Body of pancreas (tissue), 4 donors: ENCODE measurements around the gene KCTD5. TPM values are rescaled to one million over a fixed set of nuclear protein-coding genes. Genes with fewer than 3 reads are reported as not detected.

Experiments used
- ATAC-seq: fragments of 150-250 bp; one replicate; pipeline ENCODE4 v1.9.1; 2016
- DNase-seq, 4 donors: peaks; one replicate each; pipeline ENCODE4 v3.0.0-alpha.2; 2019
- H3K27ac ChIP-seq, 4 donors: fragments of 200-600 bp; sonication (generic); 1 replicate in 3 of 4; 2 replicates in 1 of 4; pipeline versions ENCODE4 v1.5.1 to v1.6.1; 2016 to 2019; ENCODE audit warnings: mild to moderate bottlenecking in 1 of 4, mixed read lengths in 1 of 4, moderate library complexity in 1 of 4
- H3K27me3 ChIP-seq, 2 donors: fragments of 200-600 bp; sonication (generic); one replicate each; pipeline ENCODE4 v1.6.0; 2016; ENCODE audit warnings: mild to moderate bottlenecking in 1 of 2
- H3K36me3 ChIP-seq, 2 donors: fragments of 200-600 bp; sonication (generic); replicated peaks in 1 of 2; 2 replicates each; pipeline ENCODE4 v1.5.1; 2016; ENCODE audit warnings: low read depth in 2 of 2; ENCODE audit not compliant: insufficient read depth in 1 of 2
- H3K4me1 ChIP-seq: fragments of 200-600 bp; sonication (generic); one replicate; pipeline ENCODE4 v1.6.0; 2016
- H3K4me3 ChIP-seq, 2 donors: fragments of 200-600 bp; sonication (generic); 1 replicate in 1 of 2; 2 replicates in 1 of 2; pipeline ENCODE4 v1.5.1; 2016 to 2019
- H3K9me3 ChIP-seq, 3 donors: fragments of 200-600 bp; sonication (generic); 1 replicate in 2 of 3; 2 replicates in 1 of 3; pipeline ENCODE4 v1.5.1; 2016
- CTCF ChIP-seq, 7 experiments: fragments of 450-650 bp in 4 of 7; fragments of 200-600 bp in 3 of 7; sonication (generic) in 3 of 7; IDR thresholded peaks; one replicate each; pipeline ENCODE4 v1.5.1; 2016 to 2019; ENCODE audit warnings: antibody characterized with exemption in 7 of 7
- POLR2A ChIP-seq, 3 donors: fragments of 450-650 bp; IDR thresholded peaks; one replicate each; pipeline ENCODE4 v1.6.1; 2016; ENCODE audit warnings: antibody characterized with exemption in 3 of 3, mild to moderate bottlenecking in 2 of 3
- WGBS, 2 donors: methylation state at CpG; one replicate each; pipeline ENCODE4 v1.1.5; 2017; 5-methylcytosine and 5-hydroxymethylcytosine counted together
- intact Hi-C: fragments of 100-400 bp; cut with DNase I; formaldehyde crosslinking; loops from one replicate; pipeline ENCODE4 v1.15.1; 2023
- total RNA-seq, 2 donors: library from RNA; depleted of rRNA; stranded (reverse); fragments of >200 nt; gene quantifications; one replicate each; pipeline ENCODE4 v1.1.0, GENCODE V29; 2016

Gene KCTD5
- total RNA-seq, 2 donors from 2014 or later, result 6.2 to 7.3 TPM

- TF ChIP-seq POLR2A (IDR thresholded peaks at IDR 0.05) (no peak), CTCF (IDR thresholded peaks at IDR 0.05) (no peak)
- WGBS, 2 donors, result 86 to 87% methylated on average over 3 to 8 of the region's 12 CpGs
- ATAC-seq (no peak), DNase-seq (no peak)
- Histone ChIP-seq H3K4me3 (no peak overlapping the region), H3K9me3 (no peaks in the 10 kb centered on the region), H3K27ac (no peak overlapping the region), H3K4me1 (no peaks in the 10 kb centered on the region), H3K27me3 (no peaks in the 10 kb centered on the region), H3K36me3 (no peaks in the 10 kb centered on the region)
- intact Hi-C loops, result no loop called here
These were observed 60.1 kb downstream of the KCTD5 start for GRCh38 chr16:2742323-2743006.

- H3K9me3 ChIP-seq, result no peaks in the 10 kb centered on the region
- H3K27ac ChIP-seq, result no peak overlapping the region
- no peak for TF ChIP-seq CTCF (IDR thresholded peaks at IDR 0.05)
- H3K36me3 ChIP-seq, result no peaks in the 10 kb centered on the region
- intact Hi-C loops, result no loop called here
- H3K27me3 ChIP-seq, result no peaks in the 10 kb centered on the region
- no peak overlapping the region for H3K4me3 ChIP-seq
- 84 to 87% methylated on average over 18 to 19 of the region's 19 CpGs for WGBS, 2 donors
- DNase-seq (no peak), ATAC-seq (no peak)
- H3K4me1 ChIP-seq, result peaks cover 1% of the 10 kb centered on the region
These were observed 60.9 kb downstream of the KCTD5 start for GRCh38 chr16:2743007-2743810.

- WGBS, 2 donors, result 88 to 89% methylated on average over 6 of the region's 6 CpGs
- no peak for TF ChIP-seq CTCF (IDR thresholded peaks at IDR 0.05)
- TF ChIP-seq POLR2A (IDR thresholded peaks at IDR 0.05), result no peak
- DNase-seq, result no peak
- intact Hi-C loops, result no loop called here
- Histone ChIP-seq H3K27me3 (no peaks in the 10 kb centered on the region), H3K4me1 (peaks cover 13% of the 10 kb centered on the region), H3K27ac (no peak overlapping the region), H3K4me3 (no peak overlapping the region), H3K9me3 (no peaks in the 10 kb centered on the region), H3K36me3 (no peaks in the 10 kb centered on the region)
- ATAC-seq, result no peak
These were observed 62.4 kb downstream of the KCTD5 start for GRCh38 chr16:2744711-2745110.

- ATAC-seq, result no peak
- TF ChIP-seq POLR2A (IDR thresholded peaks at IDR 0.05) (no peak), CTCF (IDR thresholded peaks at IDR 0.05) (no peak)
- no peaks in the 10 kb centered on the region for H3K9me3 ChIP-seq
- DNase-seq, result no peak
- H3K36me3 ChIP-seq, result no peaks in the 10 kb centered on the region
- H3K27me3 ChIP-seq, result no peaks in the 10 kb centered on the region
- intact Hi-C loops, result no loop called here
- H3K27ac ChIP-seq, result no peak overlapping the region
- 72 to 98% methylated on average over 4 to 15 of the region's 15 CpGs for WGBS, 2 donors
- H3K4me3 ChIP-seq, result no peak overlapping the region
- H3K4me1 ChIP-seq, result peaks cover 13% of the 10 kb centered on the region
These were observed 63.0 kb downstream of the KCTD5 start for GRCh38 chr16:2745116-2745890.
